Measurements from ENCODE around the gene COA5.

COA5 gene

DNA sequence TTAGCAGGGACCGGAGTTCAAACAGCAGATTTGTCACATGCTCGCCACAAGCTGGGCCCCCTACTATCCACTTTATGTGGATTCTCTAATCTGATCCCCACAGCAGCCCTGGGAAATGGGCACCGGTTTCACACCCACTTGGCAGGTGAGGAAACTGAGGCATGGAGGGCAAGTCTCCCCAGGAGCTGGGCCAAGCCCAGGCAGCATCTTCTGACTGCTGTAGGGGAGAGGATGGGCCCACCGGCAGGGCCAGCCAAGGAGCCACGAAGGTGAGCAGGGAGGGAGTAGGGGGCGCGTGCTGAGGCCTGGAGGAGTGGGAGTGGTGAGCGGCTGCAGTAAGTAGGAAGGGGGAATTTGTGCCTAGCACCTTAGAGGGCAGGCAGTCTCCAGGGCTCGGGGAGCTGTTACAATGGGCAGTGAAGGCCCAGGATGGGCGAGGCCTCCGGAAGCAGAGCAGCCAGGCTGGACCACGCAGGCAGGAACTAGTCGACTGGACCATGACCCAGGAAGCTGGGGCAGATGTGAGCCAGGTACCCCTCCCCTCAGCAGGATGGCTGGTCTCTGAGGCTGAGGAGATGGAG lies 37.1 kb downstream of the COA5 start:
- DNase-seq: no peak

DNA sequence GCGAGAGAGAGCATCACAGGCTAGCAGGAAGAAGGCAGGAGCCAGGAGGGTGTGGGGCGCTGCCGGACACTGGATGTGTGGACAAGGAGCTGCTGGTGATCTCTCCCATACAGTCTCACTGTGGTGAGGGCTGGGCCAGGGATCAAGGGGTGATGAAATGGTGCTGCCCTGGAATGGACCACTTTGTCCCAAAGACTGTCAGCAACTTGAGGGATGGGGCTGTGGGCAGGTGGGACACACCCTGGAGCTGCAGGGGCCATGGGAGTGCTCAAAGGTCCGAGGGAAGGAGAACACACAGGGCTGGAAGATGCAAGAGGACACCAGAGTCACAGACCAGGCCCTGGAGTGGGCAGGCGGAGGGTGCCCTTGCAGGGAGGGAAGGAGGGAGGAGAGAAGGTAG lies 38.0 kb downstream of the COA5 start:
- no peak for DNase-seq

DNA sequence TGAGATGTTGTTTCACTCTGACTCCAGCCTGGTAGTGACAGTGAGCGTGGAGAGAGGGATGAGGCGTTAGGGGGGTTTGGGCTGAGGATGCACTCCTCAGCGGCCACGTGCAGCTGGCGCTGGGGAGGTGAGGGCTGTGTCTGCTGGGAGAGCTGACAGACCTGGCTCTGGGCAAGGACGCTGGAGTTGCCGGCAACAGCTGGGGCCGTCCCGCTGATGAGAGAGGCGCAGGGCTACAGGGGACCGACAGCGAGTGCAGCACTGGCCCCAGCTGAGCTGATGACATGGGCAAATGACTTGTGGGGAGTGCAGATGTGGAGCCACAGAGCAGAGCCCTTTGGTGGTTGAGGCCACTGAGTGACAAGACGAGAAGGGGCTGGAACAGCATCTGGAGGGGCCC lies 38.4 kb downstream of the COA5 start:
- DNase-seq: no peak

DNA sequence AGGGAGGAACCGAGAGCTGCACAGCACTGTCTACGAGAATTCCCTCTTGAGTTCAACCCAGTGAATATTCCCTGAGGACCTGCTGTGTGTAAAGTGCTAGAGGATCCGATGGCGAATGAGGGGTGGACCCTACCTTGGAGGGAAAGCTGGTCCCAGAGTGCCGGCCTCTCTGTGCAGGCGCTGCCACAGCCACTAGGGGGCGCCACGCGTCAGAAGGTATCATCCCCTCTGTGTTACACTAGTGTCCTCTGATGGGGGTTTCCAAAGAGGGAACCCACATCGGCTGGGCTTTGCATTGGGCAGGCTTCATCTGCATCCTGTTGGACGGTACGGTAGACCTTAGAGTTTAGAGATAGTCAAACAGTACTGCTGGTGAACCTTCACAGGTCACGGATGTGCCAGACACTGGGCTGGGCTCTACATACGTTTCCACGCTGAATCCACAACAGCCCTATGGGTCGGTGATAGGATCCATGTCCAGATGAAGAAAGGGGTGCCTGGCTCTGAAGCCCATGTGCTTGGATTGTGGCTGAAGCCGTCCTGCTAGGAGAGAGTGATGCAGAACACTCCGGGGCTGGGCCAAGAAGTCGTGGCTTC lies 39.0 kb downstream of the COA5 start:
- no peak for DNase-seq

DNA sequence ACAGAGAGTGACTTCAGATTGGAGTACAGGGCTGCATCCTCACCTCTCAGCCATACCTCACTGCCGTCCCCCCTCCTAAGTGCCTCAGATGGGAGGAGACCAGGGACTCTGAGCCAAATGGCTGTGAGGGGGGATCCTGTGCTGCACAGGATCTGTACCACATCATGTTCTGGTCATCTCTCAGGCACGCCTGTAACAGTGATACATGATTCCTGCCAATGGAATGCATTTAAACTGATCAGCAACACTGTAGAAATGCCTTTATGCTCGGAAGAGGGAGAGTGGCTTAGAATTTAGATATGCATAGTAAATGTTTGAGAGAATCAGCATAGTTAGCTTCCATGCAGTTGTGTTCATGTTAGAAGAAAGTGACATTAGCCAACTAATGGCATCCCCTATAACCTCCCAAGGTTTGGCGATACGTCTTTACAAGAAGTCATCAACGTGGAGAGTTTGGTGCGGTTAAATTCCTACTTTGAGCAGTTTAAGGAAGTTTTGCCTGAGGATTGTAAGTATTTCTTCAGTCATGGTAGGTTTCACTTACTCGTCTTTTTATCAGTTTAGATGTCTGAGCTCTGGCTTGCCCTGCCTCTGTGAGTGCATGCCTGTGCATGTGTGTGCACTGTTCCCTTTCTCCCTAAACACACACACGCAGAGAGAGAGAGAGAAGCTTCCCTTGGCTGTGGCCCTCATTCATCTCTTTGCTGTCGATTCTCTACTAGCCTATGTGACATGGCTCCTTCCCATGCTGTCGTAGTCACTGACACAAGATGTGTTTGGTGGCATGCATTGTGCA lies 40.0 kb downstream of the COA5 start:
- DNase-seq: peak; percentile 3

DNA sequence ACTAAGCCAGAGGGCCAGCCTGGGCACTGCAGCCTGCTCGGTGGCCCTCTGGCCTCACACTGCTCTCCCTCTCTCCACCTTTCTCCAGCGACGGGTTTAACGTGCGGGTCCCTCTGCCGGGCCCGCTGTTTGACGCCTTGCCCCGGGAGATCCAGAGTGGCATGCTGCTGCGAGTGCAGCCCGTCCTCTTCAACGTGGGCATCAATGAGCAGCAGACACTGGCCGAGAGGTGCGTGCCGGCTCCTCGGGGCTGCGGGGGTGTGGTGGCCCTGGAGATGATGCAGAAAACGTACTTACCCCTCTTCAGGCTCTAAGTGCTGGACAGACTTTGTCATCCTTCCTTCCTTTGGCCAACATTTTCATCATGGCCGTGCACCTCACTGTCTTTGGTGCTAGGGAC lies 42.4 kb downstream of the COA5 start:
- DNase-seq: no peak

DNA sequence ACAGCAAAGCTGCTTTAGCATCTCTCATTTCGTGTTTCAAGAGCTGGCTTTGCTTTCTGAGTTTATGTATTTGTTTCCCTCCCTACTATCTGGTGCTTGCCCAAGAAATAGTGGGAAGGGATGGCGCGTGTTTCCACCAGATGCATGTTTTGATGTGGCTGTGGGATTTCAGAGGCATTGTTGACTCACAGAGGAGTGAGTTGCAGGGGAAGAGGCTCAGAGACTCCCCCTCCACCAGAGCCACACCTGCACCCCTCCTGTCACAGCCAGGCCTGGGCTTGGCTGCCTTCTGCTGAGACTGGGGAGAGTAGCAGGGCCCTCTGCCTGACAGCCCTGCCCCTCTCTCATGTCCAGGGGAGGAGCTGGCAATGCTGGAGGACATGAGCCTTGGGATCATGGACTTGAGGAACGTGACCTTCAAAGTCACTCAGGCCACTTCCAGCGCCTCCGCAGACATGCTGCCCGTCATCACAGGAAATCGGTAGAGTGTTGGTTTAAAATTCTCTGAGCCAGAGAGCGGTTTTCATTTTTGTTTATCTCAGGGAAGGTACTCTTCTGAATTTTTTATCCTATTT lies 42.9 kb downstream of the COA5 start:
- no peak for DNase-seq

DNA sequence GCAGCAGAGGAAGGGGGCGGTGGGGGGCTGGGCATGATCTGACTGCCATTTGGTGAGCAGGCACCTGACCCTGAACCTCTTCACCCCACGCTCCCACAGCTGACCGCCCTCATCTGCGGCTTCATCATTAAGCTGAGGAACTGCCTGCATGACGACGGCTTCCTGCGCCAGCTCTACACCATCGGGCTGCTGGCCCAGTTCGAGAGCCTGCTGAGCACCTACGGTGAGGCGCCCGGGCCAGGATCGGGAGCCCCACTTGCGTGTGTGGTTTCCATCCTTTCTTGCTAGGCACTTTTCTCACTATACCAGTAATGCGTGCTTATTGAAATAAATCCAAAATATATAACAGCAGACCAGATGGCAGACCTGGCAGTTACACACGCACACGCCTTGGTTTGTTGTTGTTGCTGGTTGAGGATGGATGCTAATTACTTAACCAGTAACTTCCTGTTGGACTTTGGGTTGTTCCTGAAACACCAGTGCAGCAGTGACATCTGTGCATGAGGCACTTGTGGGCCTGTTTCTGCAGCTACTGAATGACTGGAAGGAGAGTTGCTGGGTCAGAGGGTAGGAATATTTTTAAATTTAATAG lies 43.7 kb downstream of the COA5 start:
- no peak for DNase-seq

DNA sequence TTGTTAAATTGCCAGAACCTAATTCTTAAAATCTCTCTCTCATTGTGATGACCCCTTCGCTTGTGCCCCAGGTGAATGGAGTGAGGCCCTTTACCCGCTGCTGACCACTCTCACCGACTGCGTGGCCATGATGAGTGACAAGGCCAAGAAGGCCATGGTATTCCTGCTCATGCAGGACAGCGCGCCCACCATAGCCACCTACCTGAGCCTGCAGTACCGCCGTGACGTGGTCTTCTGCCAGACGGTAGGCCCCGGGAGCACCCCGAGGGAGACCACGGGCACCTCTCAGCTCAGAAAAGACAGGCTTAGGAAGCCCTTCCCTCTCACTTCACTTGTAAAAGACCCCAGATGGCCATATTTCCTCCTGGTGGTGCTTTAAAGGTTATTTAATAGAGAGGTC lies 44.9 kb downstream of the COA5 start:
- DNase-seq: no peak

DNA sequence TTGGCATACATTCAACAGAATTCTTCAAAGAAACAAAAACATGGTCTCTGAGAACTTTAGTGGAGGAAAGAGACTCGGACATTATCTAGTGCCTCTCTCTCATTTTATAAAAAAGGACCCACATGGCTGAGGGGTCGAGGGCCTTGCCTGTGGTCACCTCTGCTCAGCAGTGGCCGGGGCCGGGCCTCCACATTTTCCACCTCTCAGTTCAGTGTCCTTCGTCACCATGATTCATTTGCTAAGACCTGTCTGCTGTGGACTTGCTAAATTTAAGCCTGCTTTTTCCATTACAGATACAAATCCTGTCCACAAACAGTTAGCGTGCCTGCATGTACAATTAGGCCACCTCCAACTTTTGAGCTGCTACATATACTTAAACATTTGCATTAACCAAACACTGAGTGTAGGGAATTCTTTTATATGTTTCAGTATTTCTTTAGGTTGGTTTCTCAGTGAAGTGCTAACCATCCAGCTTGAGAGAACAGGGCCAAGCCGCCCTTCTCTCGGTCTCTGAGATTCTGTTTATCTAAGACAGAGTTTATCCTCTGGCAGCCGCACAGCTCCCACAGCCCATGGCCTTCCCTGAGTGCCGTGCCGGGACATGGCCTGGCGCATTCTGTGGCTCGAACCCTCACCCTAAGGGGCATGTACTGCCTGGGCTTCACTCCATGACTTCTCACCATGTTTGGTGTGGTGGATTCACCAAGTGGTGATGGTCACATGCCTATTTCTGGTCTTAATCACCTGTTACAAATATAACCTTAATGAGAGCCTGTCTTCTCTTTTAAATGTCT lies 46.2 kb downstream of the COA5 start:
- DNase-seq: no peak

DNA sequence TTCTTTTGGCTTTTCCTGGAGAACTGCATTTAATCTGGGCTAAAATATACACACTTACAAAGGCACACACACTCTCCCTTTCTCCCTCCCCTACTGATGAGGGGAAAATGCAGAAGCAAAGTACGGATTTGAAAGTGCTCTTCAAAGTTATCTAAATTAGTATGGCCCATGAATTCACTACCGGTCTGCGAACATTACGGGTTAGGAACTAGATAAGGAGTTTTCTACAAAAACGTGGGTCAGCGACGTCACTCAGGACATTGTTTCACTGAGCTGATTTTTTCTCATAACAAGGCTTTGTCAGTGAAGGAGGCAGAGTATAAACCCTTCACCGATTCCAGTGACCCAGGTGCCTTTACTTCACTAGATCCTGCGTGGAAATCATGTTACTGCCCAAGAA lies 47.3 kb downstream of the COA5 start:
- DNase-seq: no peak

DNA sequence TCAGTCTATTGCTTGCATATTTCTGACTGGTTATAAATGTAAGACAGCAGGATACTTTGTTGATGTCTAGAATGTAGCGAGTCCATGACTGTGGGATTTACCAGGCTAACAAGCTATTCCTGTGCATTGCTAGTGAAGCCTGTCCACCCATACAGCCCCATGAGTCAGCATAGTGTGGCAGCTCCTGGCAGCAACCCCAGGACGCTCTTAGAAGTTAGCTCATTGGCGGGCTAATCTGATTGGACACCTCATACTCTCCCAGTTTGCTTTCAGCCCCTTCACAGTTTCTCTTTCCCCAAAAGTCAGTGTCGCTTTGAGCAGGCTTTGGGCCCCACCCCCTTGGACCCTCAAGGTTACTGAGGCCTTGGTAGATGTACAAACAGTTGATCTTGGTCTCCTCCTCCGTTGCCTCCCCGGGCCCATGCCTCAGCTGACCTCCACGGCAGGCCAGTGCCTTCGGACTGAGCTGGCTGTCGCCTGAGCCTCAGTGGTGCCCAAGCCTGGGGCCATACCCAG lies 48.0 kb downstream of the COA5 start:
- DNase-seq: peak; percentile 91

DNA sequence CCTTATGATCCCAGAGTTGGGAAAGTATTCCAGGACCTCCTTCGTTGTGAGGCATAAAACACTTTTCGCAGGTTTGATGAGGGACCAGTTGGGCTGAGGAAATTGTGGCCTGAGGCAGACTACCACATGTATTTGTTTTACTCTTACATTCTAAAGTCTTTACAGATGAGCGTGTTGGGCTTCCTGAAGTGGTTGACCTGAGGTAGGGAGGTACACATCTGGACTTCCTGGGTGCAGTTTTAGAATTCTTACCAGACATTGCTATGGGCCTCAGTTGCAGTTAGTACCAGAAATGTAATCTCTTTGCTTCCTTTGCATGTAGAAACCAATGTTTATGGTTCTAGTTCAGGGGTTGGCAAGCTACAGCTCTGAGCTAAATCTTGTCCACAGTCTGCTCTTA lies 48.7 kb downstream of the COA5 start:
- DNase-seq: no peak

DNA sequence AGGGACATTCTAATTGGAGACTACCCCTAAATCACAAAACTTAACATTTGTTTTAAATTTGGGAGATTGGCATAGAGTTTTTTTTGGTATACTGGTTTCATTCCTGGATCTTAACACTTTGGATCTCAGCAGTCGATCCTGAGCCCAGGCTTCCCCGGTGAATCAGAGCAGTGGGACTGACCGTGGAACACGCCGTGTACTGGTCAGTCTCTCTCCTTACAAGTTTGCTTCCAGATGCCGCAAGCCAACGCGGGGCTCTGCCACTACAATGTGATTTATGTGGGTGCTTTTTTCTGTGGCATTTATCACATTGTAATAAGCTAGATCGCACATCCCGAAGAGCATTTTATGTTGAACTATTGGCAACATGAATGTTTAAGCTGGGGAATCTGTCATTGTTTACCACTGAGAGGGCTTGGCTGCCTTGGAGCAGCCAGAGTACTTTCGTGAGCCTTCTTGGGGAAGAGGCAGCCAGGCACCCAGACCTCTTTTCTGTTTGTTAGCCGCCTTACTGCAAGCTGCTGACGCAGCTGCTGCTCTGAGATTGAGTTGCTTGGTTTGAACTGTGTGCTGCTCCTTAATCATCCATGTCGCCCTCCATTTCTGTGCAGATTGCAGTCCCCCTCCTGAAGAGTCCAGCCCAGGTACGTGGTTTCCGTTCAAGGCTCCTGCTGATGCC lies 49.3 kb downstream of the COA5 start:
- DNase-seq: no peak

DNA sequence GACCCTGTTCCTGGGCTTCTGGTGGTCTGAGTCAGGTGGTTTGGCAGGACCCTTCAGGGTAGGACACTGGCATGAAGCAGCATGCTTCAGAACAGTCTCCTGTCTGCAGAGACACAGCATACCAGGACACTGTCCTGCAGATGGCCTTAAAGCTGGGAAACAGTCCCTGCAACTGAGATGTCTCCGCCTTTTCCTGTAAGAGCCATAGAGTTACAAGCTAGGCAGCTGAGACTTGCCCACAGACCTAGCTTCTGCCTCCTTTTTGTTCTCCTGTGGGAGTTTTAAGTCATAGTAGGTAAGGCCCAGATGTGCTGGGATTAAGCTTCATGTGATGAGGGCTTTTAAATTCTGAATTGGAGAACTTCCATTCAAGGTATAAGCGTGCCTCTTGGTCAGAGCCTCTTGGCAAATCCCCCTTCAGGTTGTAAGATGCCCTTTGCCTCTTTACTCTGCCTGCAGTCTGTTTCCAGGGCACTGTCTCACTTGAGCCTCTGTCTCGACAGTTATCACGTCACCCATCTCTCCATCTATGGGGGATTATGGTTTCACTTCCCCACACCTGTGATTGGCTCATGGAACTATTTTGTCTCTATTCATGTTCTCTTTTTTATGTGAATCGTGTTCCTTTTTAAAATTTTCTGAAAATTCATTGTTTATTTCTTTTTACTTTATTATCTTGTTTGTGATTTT lies 51.8 kb downstream of the COA5 start:
- no peak for DNase-seq

DNA sequence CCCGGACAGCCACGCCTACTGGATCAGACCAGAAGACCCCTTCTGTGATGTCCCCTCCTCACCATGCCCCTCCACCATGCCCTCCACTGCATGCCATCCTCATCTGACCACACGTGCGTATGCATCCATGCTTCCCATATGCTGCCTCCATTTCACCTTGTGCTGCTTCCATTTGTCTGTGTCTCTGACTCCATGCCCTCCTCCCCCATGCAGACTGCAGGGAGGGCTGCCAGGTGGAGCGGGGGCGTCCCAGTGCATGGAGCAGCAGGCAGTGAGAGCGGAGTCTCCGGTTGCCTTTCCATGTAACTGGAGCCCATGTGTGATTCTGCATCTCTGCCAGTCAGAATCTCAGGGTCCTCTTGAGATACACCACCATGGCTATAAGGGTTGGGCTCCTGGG lies 52.6 kb downstream of the COA5 start:
- no peak for DNase-seq

DNA sequence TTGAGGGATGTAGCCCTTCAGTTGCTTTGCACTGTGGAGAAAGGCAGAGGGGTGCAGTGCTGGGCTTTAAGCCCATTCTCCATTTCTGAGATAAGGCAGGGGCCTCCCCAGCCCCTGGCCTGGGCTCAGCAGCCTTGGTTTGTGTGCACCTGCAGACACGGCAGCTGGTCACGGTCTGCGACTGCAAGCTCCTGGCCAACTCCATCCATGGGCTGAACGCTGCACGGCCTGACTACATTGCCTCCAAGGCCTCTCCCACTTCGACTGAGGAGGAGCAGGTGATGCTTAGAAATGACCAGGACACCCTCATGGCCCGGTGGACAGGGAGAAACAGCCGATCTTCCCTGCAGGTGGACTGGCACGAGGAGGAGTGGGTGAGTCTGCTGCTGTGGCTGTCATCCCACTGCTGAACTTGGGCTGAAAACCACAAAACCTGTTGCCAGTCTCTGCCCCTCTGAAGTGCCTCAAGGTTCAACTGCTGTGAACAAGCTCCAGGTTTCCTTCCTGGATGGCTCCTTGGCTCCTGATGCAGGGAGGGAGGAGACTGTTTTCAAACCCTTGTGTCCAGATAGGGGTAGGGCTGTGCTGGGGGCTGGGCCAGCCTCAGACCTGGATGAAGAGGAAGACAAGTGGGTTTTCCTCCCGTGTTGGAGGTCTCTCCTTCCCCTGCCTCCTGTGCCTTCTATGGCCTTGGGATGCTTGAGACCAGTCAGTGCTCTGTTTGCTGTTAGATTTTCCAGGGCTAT lies 54.0 kb downstream of the COA5 start:
- no peak for DNase-seq

DNA sequence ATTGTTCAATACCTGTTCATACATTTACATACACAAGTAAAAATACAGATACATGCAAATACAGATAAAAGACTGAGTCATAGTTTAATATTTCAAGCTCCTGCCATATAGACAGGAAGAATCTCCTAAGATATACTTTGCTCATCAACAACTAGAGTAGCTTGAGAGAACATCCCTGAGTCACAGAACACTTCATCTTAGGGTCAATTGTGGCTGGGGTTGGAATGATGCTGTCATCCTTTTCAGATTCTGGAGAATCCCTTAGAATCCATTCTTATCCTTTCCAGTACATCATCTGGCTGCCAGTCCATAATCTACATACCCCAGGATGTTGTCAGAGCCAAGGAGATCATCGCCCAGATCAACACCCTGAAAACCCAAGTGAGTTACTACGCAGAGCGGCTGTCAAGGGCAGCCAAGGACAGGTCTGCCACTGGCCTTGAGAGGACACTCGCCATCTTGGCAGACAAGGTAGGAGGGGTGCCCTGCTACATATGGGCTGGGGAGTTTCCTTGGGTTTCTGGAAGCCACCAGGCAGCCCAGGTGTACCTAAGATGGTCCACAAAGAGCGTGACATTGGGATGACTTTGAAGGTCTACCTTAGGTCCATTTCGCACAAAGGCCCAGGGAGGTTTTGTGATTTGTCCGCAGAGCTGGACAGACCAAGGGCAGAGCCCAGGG lies 55.7 kb downstream of the COA5 start:
- peak; percentile 23 for DNase-seq

DNA sequence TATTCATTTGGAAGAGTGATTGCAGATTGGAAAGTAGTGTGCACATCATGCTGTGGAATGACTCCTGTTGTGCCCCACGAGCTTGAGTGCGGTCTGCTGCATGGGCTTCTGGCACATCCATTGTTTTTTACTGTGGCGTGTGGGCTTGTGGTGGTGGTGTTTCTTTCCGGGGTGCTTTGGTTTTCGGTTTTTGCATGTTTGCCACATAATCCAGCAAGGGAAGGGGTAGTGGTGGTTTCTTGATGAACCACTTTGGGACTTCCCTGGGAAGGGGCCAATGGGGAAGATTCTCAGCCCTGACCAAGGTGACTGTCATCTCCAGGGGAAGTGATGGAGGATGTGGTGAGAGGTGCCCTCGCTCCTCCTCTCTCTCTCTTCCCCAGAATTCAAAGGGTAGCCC lies 57.0 kb downstream of the COA5 start:
- no peak for DNase-seq

DNA sequence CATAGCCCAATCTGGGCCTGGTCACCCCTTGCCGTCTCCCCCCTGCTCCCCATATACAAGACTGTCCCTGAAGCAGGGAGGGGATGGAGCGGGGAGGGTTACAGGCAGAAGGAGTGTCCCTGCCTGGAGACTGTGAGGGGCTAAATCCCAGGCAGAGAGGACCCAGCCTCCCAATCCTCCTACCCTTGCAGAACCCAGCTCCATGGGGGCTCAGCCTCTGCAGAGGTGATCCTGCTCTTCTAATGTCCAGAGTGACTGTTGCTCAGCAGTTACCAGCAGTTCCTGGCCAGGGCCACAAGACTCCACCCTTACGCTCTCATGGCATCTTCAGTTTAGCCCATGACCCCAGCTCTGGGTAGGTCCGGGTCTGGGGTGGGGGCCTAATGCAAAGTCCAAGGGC lies 58.1 kb downstream of the COA5 start:
- DNase-seq: no peak
